GM12874 (cell line): Measurements from ENCODE around the gene FGF19.

Experiments used
- CTCF ChIP-seq: IDR thresholded peaks from 2 replicates; pipeline ENCODE4 v1.5.1; 2011; ENCODE audit warnings: low read depth, mild to moderate bottlenecking, control low read depth, low read length, moderate library complexity; ENCODE audit not compliant: insufficient read depth

The FGF19 gene

DNA sequence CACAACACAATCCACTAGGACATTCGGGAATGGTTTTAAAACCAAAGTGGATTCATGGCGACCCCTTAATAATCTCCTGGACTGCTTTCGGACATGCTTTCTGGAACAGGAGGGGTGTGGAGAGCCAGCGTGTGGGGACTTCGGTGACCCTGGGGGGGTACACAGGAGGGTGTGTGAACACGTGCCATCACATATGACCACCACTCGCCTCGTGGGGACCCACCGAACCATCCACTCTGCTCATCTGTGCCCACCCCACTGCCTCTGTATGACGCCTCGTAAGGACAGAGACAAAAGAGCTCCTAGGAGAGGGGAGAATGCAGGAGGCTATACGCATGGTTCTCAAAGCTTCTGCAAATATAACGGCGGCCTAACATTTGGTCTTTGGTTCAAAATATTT is 37.6 kb downstream of the FGF19 start:
- no peak for TF ChIP-seq CTCF

- no peak for TF ChIP-seq CTCF
Measured at GRCh38 chr11:69665669-69666068, 38.2 kb downstream of the FGF19 start.

DNA sequence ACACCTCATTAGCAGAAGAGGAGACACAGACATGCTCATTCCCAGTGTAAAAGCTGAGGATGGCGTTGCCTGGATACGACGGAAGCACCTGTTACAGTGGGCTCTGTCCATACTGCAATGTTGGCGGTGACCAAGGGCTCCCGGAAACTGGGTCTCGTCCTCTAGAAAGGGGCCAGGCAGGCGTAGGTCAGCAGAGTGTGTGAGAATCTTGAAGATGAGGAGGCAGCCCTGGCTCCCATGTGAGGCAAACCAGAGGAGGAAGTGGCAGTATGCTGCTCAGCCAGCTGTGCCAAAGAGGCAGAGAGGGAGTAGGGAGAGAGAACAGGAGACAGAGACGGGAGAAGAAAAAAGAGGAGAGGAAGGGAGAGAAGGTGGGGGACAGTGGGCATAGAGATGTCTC is 38.9 kb downstream of the FGF19 start:
- no peak for TF ChIP-seq CTCF

DNA sequence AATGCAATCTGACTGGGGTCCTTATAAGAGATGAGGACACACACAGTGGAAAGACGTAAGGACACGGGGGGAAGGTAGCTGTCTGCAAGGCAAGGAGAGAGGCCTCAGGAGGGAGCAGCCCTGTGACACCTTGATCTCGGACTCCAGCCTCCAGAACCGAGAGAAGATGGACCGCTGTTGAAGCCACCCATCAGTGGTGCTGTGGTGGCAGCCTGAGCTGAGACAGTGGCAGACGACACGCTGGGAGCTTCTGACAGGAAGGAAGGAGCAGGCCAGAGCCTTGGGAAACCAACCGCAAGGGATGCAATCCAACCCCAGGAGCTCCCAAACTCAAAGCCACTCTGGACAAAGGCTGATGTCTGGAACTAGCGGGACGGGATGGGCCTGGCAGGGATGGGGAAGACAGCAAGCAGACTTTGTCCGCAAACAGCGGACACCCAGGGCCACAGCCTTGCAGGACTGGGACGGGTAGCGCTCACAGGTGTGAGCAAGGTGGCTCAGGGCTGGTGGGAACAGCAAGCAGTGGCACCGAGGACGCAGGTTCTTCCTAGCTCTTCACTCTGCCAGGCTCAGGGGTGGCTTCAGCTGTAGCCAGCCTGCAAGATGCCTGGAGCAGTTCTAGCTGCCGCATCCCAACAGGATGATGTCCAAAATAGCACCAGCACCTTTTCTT is 39.6 kb downstream of the FGF19 start:
- no peak for TF ChIP-seq CTCF

- TF ChIP-seq CTCF: no peak
Measured at GRCh38 chr11:69663326-69663725, 40.5 kb downstream of the FGF19 start.

DNA sequence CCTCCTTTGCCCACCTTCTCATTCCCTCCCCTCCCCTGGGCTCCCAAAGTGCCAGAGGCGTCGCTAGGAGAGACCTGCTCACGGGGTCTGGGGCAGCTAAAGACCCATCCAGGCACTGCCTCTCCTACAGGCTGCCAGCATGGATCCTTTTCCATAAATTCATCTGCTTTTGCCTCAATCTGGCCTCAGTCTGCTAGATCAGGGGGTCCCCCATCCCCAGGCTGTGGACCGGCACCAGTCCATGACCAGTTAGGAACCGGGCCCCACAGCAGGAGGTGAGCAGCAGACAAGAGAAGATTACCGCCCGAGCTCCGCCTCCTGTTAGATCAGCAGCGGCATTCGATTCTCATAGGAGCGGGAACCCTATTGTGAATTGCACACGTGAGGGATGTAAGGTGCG is 41.0 kb downstream of the FGF19 start:
- no peak for TF ChIP-seq CTCF

DNA sequence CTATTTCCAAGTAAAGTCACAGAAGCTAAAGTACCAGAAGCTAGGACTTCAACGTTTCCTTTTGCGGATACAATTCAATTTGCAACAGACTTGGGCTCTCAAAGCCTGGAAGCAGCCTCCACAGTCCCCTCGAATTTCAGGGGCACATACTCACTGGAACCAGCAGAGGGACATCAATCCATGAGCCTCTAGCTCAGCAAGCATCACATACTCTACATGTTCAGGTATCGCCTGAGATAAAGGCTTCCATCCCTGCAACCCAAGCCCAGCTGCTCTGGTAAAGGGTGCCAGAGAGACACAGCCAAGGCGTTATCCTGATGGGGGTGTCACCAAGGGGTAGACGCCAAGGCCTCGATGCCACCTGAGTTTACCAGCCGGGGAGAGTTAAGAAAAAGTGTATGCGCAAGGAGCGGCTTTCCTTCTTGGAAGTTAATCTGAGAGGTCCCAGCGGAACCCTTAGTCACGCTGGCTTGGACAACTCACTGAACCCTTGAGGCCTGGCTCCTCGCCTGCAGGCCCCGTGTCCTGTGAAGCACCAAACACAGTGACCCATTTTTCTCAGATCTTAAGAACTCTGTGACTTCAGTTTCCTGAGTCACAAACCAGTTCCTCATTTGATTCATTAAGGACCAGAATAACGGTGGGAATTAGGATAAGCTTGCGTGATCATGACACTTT is 41.7 kb downstream of the FGF19 start:
- no peak for TF ChIP-seq CTCF
